Neural cell (in vitro differentiated cells): ENCODE results near the gene ZFP36. TPM values are rescaled to one million over a fixed set of nuclear protein-coding genes. Genes with fewer than 3 reads are reported as not detected.

ENCODE experiments used
- H2AFZ ChIP-seq: fragments of 200-600, 300-800 bp; sonication (generic), shearing (Covaris generic); 2 replicates; pipeline ENCODE4 v1.6.0; 2014; ENCODE audit warnings: low read depth, mild to moderate bottlenecking, antibody characterized with exemption, low read length, moderate library complexity
- H3F3A ChIP-seq: fragments of 200-600 bp; shearing (Covaris generic); 2 replicates; pipeline ENCODE4 v1.6.1; 2016; ENCODE audit warnings: mild to moderate bottlenecking, moderate library complexity, mixed read lengths, antibody characterized with exemption, low read length; ENCODE audit not compliant: insufficient read depth, poor library complexity, severe bottlenecking
- H3K27ac ChIP-seq: fragments of 200-600, 300-800 bp; sonication (generic), shearing (Covaris generic); 2 replicates; pipeline ENCODE4 v1.5.1; 2014; ENCODE audit warnings: mild to moderate bottlenecking, low read length, moderate library complexity
- H3K27me3 ChIP-seq: fragments of 300-800, 200-600 bp; sonication (generic), shearing (Covaris generic); 2 replicates; pipeline ENCODE4 v1.6.0; 2014; ENCODE audit warnings: mild to moderate bottlenecking, low read depth, low read length, moderate library complexity; ENCODE audit not compliant: insufficient read depth
- H3K36me3 ChIP-seq: fragments of 300-800, 200-600 bp; sonication (generic), shearing (Covaris generic); 2 replicates; pipeline ENCODE4 v1.5.1; 2014; ENCODE audit warnings: mild to moderate bottlenecking, antibody characterized with exemption, low read length, moderate library complexity; ENCODE audit not compliant: insufficient read depth
- H3K4me2 ChIP-seq: fragments of 300-800, 200-600 bp; sonication (generic), shearing (Covaris generic); 2 replicates; pipeline ENCODE4 v1.6.0; 2014; ENCODE audit warnings: mild to moderate bottlenecking, low read length
- H3K4me3 ChIP-seq: fragments of 300-800, 200-600 bp; sonication (generic), shearing (Covaris generic); 2 replicates; pipeline ENCODE4 v1.5.1; 2014; ENCODE audit warnings: mild to moderate bottlenecking, low read length, moderate library complexity
- H3K79me2 ChIP-seq: fragments of 200-600 bp; shearing (Covaris generic); replicated peaks from 2 replicates; pipeline ENCODE4 v1.6.0; 2014; ENCODE audit warnings: mild to moderate bottlenecking, low read length, moderate library complexity; ENCODE audit not compliant: insufficient read depth
- H3K9ac ChIP-seq: fragments of 300-800, 200-600 bp; sonication (generic), shearing (Covaris generic); 2 replicates; pipeline ENCODE4 v1.6.1; 2016; ENCODE audit warnings: mild to moderate bottlenecking, low read length, mixed read lengths
- H3K9me2 ChIP-seq: fragments of 200-600 bp; shearing (Covaris generic); 2 replicates; pipeline ENCODE4 v1.6.1; 2016; ENCODE audit warnings: mild to moderate bottlenecking, low read length, mixed read lengths; ENCODE audit not compliant: insufficient read depth
- H3K9me3 ChIP-seq: fragments of 200-600, 300-800 bp; sonication (generic), shearing (Covaris generic); 2 replicates; pipeline ENCODE4 v1.6.1; 2016; ENCODE audit warnings: mild to moderate bottlenecking, mixed run types, low read length, moderate library complexity, mixed read lengths
- H4K20me1 ChIP-seq: fragments of 200-600 bp; shearing (Covaris generic); 2 replicates; pipeline ENCODE4 v1.6.1; 2016; ENCODE audit warnings: mild to moderate bottlenecking, mixed run types; ENCODE audit not compliant: insufficient read depth
- EP300 ChIP-seq: fragments of 450-650 bp; conservative IDR thresholded peaks from 2 replicates; pipeline ENCODE4 v1.6.1; 2014; ENCODE audit warnings: antibody characterized with exemption, mild to moderate bottlenecking, moderate library complexity; ENCODE audit not compliant: poor library complexity, severe bottlenecking
- EZH2 ChIP-seq: fragments of 200-600, 300-800 bp; shearing (Covaris generic), sonication (generic); IDR thresholded peaks from 2 replicates; pipeline ENCODE4 v1.6.1; 2014; ENCODE audit warnings: antibody characterized with exemption, low read length, borderline replicate concordance, mild to moderate bottlenecking; ENCODE audit not compliant: insufficient read depth, poor library complexity, severe bottlenecking
- MXI1 ChIP-seq: fragments of 450-650 bp; conservative IDR thresholded peaks from 2 replicates; pipeline ENCODE4 v1.6.1; 2014; ENCODE audit warnings: antibody characterized with exemption, mild to moderate bottlenecking; ENCODE audit not compliant: poor library complexity, severe bottlenecking
- POLR2AphosphoS5 ChIP-seq: IDR thresholded peaks from 2 replicates; pipeline ENCODE4 v1.6.1; 2012
- RAD21 ChIP-seq: fragments of 450-650 bp; conservative IDR thresholded peaks from 2 replicates; pipeline ENCODE4 v1.6.1; 2014; ENCODE audit warnings: antibody characterized with exemption, mild to moderate bottlenecking, moderate library complexity
- SMC3 ChIP-seq: fragments of 450-650 bp; conservative IDR thresholded peaks from 2 replicates; pipeline ENCODE4 v1.6.1; 2014; ENCODE audit warnings: antibody characterized with exemption, mild to moderate bottlenecking, moderate library complexity; ENCODE audit not compliant: poor library complexity
- TAF1 ChIP-seq: IDR thresholded peaks from 2 replicates; pipeline ENCODE4 v1.6.1; 2012; ENCODE audit warnings: low read depth
- polyA plus RNA-seq: library from polyadenylated mRNA; depleted of rRNA; stranded (reverse); fragments of >200 nt; gene quantifications from 2 replicates; pipeline ENCODE4 v1.2.3, GENCODE V29; 2014
- TF ChIP-seq, protein P1 (sequence below): IDR thresholded peaks from 2 replicates; pipeline ENCODE4 v1.6.1; 2012; ENCODE audit warnings: borderline replicate concordance

Gene ZFP36
- polyA plus RNA-seq, 1 donor from 2014 or later = not detected

DNA sequence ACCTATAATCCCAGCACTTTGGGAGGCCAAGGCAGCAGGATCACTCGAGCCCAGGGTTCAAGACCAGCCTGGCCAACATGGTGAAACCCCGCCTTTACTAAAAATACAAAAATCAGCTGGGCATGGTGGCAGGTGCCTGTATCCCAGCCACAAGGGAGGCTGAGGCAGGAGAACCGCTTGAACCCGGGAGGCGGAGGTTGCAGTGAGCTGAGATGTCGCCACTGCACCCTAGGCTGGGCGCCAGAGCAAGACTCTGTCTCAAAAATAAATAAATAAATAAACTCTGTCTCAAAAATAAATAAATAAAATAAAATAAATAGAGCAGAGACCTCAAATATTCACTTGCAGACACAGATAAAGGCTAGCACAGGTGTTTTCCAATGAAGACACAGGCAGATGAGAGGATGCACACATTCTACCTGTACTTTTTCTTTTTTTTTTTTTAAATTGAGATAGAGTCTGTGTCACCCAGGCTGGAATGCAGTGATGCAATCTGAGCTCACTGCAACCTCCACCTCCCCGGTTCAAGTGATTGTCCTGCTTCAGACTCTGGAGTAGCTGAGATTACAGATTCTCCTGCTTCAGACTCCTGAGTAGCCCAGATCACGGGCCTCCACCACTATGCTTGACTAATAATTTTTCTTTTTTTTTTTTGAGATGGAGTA is 31.8 kb downstream of the ZFP36 start (continued):
- TF ChIP-seq, protein P1, sequence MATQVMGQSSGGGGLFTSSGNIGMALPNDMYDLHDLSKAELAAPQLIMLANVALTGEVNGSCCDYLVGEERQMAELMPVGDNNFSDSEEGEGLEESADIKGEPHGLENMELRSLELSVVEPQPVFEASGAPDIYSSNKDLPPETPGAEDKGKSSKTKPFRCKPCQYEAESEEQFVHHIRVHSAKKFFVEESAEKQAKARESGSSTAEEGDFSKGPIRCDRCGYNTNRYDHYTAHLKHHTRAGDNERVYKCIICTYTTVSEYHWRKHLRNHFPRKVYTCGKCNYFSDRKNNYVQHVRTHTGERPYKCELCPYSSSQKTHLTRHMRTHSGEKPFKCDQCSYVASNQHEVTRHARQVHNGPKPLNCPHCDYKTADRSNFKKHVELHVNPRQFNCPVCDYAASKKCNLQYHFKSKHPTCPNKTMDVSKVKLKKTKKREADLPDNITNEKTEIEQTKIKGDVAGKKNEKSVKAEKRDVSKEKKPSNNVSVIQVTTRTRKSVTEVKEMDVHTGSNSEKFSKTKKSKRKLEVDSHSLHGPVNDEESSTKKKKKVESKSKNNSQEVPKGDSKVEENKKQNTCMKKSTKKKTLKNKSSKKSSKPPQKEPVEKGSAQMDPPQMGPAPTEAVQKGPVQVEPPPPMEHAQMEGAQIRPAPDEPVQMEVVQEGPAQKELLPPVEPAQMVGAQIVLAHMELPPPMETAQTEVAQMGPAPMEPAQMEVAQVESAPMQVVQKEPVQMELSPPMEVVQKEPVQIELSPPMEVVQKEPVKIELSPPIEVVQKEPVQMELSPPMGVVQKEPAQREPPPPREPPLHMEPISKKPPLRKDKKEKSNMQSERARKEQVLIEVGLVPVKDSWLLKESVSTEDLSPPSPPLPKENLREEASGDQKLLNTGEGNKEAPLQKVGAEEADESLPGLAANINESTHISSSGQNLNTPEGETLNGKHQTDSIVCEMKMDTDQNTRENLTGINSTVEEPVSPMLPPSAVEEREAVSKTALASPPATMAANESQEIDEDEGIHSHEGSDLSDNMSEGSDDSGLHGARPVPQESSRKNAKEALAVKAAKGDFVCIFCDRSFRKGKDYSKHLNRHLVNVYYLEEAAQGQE = no peak

DNA sequence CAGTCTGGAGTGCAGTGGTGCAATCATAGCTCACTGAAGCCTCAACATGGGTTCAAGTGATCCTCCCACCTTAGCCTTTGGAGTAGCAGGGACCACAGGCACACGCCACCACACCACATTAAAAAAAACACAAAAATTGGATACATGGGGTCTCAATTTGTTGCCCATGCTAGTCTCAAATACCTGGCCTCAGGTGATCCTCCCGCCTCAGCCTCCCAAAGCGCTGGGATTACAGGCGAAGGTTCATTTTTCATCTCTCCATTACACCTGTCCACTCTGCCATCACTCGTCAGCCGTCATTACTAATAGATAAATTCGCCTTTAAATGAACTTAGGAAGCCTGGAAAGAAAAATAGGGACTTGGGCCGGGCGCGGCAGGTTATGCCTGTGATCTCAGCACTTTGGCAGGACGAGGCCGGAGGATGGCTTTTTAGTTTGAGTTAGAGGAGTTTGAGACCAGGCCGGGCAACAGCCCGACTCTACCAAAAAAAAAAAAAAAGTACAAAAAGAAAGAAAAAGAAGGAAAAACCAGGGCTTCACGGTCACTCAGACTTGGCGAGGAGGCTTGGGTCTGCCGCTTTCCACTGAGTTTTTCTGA is 38.0 kb downstream of the ZFP36 start:
- H3K9me3 ChIP-seq = no peaks in the 10 kb centered on the region
- no peaks in the 10 kb centered on the region for H3K9me2 ChIP-seq
- H3K27ac ChIP-seq = peak overlapping the region; percentile 98
- peak overlapping the region; percentile 69 for H2AFZ ChIP-seq
- H4K20me1 ChIP-seq = no peaks in the 10 kb centered on the region
- H3K4me3 ChIP-seq = peak overlapping the region; percentile 92
- peak overlapping the region; percentile 97 for H3K9ac ChIP-seq
- H3K79me2 ChIP-seq = peaks cover 46% of the 10 kb centered on the region
- H3F3A ChIP-seq = no peaks in the 10 kb centered on the region
- no peaks in the 10 kb centered on the region for H3K27me3 ChIP-seq
- no peaks in the 10 kb centered on the region for H3K36me3 ChIP-seq
- TF ChIP-seq, protein P1 = no peak
- TF ChIP-seq SMC3 (no peak), TAF1 (no peak)
- peak overlapping the region; percentile 65 for H3K4me2 ChIP-seq

DNA sequence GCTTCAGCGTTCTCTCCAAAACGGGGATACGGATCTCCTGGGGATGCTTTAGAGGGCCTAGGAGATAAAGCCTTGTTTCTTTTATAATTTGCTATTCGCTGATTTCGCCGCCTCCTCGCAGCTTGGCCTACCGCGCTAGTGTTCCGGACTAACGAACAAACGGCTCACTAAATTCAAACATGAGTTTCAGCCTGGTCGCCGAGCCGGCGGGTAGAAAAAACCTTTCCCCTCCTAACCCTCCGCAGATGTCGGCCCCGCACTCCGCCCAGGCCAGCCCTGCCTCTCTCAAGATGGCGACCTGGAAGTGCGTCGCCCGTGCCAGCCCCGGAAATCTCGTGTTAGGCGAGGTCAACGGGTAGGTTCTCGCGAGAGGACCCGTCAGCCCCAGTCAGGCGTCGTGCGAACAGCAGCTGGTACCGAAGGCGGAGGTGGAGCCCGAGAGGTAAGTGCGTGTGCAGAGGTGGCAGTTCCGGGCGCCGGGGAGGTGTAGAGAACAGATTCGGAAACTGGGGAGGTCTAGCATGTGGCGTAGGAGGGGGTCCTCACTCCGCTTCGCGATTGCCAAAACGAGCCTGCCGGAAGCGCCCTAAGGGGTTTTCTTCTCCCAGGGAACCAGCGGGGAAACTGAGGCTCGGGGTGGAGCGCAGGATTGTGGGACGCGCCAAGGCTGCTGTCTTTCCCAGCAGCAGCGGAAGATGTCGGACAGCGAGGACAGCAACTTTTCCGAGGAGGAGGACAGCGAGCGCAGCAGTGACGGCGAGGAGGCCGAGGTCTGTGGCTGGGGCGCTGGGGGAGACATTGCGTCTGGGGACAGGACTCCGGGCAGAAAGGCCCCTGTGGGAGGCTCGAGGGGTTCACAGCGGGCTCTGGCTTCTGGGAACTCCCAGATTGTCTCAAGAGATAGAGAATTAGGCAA is 38.8 kb downstream of the ZFP36 start, which contains the start of gene SUPT5H:
TSS of gene SUPT5H (plus strand) at position 387 of the 916 bp plus-strand sequence. CDS start at position 696, 309 bp downstream.
- H3K9ac ChIP-seq = peak within 1 kb of the TSS; percentile 97
- H3K79me2 ChIP-seq = peaks cover 48% of the 10 kb centered on the region
- peak within 1 kb of the TSS; percentile 69 for H2AFZ ChIP-seq
- H3K27ac ChIP-seq = peak within 1 kb of the TSS; percentile 98
- H3F3A ChIP-seq = no peaks in the 10 kb centered on the region
- no peaks in the 10 kb centered on the region for H3K9me2 ChIP-seq
- H3K9me3 ChIP-seq = no peaks in the 10 kb centered on the region
- no peaks in the 10 kb centered on the region for H4K20me1 ChIP-seq
- peak within 1 kb of the TSS; percentile 92 for H3K4me3 ChIP-seq
- H3K36me3 ChIP-seq = no peaks in the 10 kb centered on the region
- H3K4me2 ChIP-seq = peak within 1 kb of the TSS; percentile 97
- no peaks in the 10 kb centered on the region for H3K27me3 ChIP-seq
- peak; percentile 99 for TF ChIP-seq POLR2AphosphoS5
- peak; percentile 93 for TF ChIP-seq TAF1
- TF ChIP-seq, protein P1 = peak; percentile 84
- TF ChIP-seq EZH2 = no peak
- no peak for TF ChIP-seq EP300
- peak; percentile 92 for TF ChIP-seq MXI1
- TF ChIP-seq RAD21 = peak; percentile 41
- peak; percentile 47 for TF ChIP-seq SMC3
